A549 (cell line): Measurements from ENCODE around the gene STIM1. TPM values are rescaled to one million over a fixed set of nuclear protein-coding genes. Genes with fewer than 3 reads are reported as not detected.
"Not testable (repeated sequence)": the region's sequence is repeated elsewhere in the genome, so short reads cannot be mapped to it uniquely, and the experiment has no call there.

Source experiments
- ATAC-seq, 2 experiments: fragments of 200-7000 bp in 1 of 2; fragments of >200 bp in 1 of 2; cut with Nextera tagmentation in 1 of 2; cut with Tn5 transposase in 1 of 2; 3 replicates each; pipeline versions ENCODE4 v1.8.0 to v1.9.1; 2018 to 2020; ENCODE audit warnings: mild to moderate bottlenecking in 1 of 2, moderate library complexity in 1 of 2
- CTCF ChIA-PET: fragments of 300-600 bp; sonication (Branson Sonifier 250); formaldehyde crosslinking; extraction: SDS; loops from one replicate; lab custom pipeline; 2021; ENCODE audit warnings: antibody characterized with exemption, inconsistent platforms; lab: Yijun Ruan, JAX
- POLR2A ChIA-PET: fragments of 350-600 bp; formaldehyde crosslinking; extraction: SDS; loops from one replicate; lab custom pipeline; 2021; ENCODE audit warnings: antibody characterized with exemption, inconsistent platforms; lab: Yijun Ruan, JAX
- DNase-seq, 2 experiments: peaks; one replicate each; pipeline versions ENCODE4 v3.0.0 to v3.0.0-alpha.2; 2011 to 2016; ENCODE audit warnings: low read depth in 1 of 2, low spot score in 1 of 2
- FAIRE-seq: peaks from 2 replicates; lab custom pipeline; 2011; peaks lifted over from hg19 to GRCh38; lab: Jason Lieb, UNC
- H3K27ac ChIP-seq, 2 experiments: fragments of >200 bp; sonication (Bioruptor Twin); formaldehyde crosslinking; 3 replicates each; pipeline ENCODE4 v1.5.1; 2016 to 2017
- H3K4me1 ChIP-seq: fragments of >200 bp; sonication (Bioruptor Twin); formaldehyde crosslinking; 3 replicates; pipeline ENCODE4 v1.6.1; 2016
- H3K4me2 ChIP-seq: fragments of >200 bp; sonication (Bioruptor Twin); formaldehyde crosslinking; 3 replicates; pipeline ENCODE4 v1.6.1; 2016
- H3K4me3 ChIP-seq: fragments of >200 bp; sonication (Bioruptor Twin); formaldehyde crosslinking; 3 replicates; pipeline ENCODE4 v1.5.1; 2016
- H3K9me3 ChIP-seq: fragments of >200 bp; sonication (Bioruptor Twin); formaldehyde crosslinking; 3 replicates; pipeline ENCODE4 v1.6.1; 2016
- BHLHE40 ChIP-seq: IDR thresholded peaks from 2 replicates; pipeline ENCODE4 v1.6.1; 2012; ENCODE audit warnings: low read depth, low read length, inconsistent platforms
- CHD2 ChIP-seq: fragments of 150-350 bp; IDR thresholded peaks from 2 replicates; pipeline ENCODE4 v1.6.1; 2014; ENCODE audit warnings: low read length; ENCODE audit not compliant: partially characterized antibody
- FOXS1 ChIP-seq: fragments of 250-450 bp; sonication (Bioruptor Pico); IDR thresholded peaks from 2 replicates; pipeline ENCODE4 v1.5.0; 2020; ENCODE audit warnings: mild to moderate bottlenecking, moderate library complexity
- HEYL ChIP-seq: fragments of 250-450 bp; sonication (Bioruptor Pico); IDR thresholded peaks from 2 replicates; pipeline ENCODE4 v1.8.0; 2021; ENCODE audit warnings: mild to moderate bottlenecking, moderate library complexity
- HOXB13 ChIP-seq: fragments of 250-450 bp; sonication (Bioruptor Pico); IDR thresholded peaks from 2 replicates; pipeline ENCODE4 v1.5.0; 2020; ENCODE audit warnings: low read depth, mild to moderate bottlenecking, moderate library complexity
- MAZ ChIP-seq: fragments of 150-350 bp; IDR thresholded peaks from 2 replicates; pipeline ENCODE4 v1.6.1; 2014; ENCODE audit warnings: antibody characterized with exemption, low read depth, low read length, borderline replicate concordance
- RCOR1 ChIP-seq: fragments of 150-350 bp; IDR thresholded peaks from 2 replicates; pipeline ENCODE4 v1.6.1; 2014; ENCODE audit warnings: antibody characterized with exemption, low read length, low read depth
- RFX5 ChIP-seq: fragments of 450-650 bp; IDR thresholded peaks from 2 replicates; pipeline ENCODE4 v1.7.1; 2014; ENCODE audit warnings: antibody characterized with exemption, mild to moderate bottlenecking, moderate library complexity
- RNF2 ChIP-seq: fragments of 200-600 bp; sonication (generic); IDR thresholded peaks from 2 replicates; pipeline ENCODE4 v1.6.1; 2016; ENCODE audit warnings: low read depth, mild to moderate bottlenecking, antibody characterized with exemption, moderate library complexity, borderline replicate concordance
- SMC3 ChIP-seq: fragments of >200 bp; sonication (Bioruptor Twin); formaldehyde crosslinking; IDR thresholded peaks from 3 replicates; pipeline ENCODE4 v1.6.1; 2018; ENCODE audit warnings: inconsistent platforms
- TFCP2L1 ChIP-seq: fragments of 250-450 bp; sonication (Bioruptor Pico); IDR thresholded peaks from 2 replicates; pipeline ENCODE4 v1.5.0; 2021; ENCODE audit warnings: mild to moderate bottlenecking
- ZNF302 ChIP-seq: fragments of 250-450 bp; sonication (Bioruptor Pico); IDR thresholded peaks from 2 replicates; pipeline ENCODE4 v1.9.0; 2021; ENCODE audit warnings: inconsistent platforms, mild to moderate bottlenecking, moderate library complexity
- WGBS: methylation state at CpG from one replicate; pipeline ENCODE4 v1.1.6; 2017; ENCODE audit errors: missing lambda C conversion rate; 5-methylcytosine and 5-hydroxymethylcytosine counted together
- polyA plus RNA-seq, 4 experiments: library from polyadenylated mRNA; depleted of rRNA in 3 of 4; stranded (reverse); fragments of >200 nt; fragmentation: RNase III in 1 of 4; extraction: RNeasy Plus Mini Kit Qiagen cat#74134 plus additional on column Dnase treatment in 1 of 4; gene quantifications; 2 replicates in 3 of 4; 3 replicates in 1 of 4; pipeline ENCODE4 v1.2.3, GENCODE V29; 2011 to 2017
- TF ChIP-seq, protein P1 (sequence below): fragments of 150-350 bp; IDR thresholded peaks from 2 replicates; pipeline ENCODE4 v1.6.1; 2014; ENCODE audit warnings: low read depth, mild to moderate bottlenecking, low read length
- TF ChIP-seq, protein P2 (sequence below): fragments of >200 bp; sonication (Bioruptor Twin); formaldehyde crosslinking; IDR thresholded peaks from 3 replicates; pipeline ENCODE4 v1.5.1; 2016
- TF ChIP-seq, protein P3 (sequence below): fragments of >200 bp; sonication (Bioruptor Twin); formaldehyde crosslinking; IDR thresholded peaks from 3 replicates; pipeline ENCODE4 v1.6.1; 2016
- TF ChIP-seq, protein P4 (sequence below): IDR thresholded peaks from 2 replicates; pipeline ENCODE4 v1.6.1; 2012; ENCODE audit warnings: low read depth, borderline replicate concordance
- TF ChIP-seq, protein P5 (sequence below): fragments of >200 bp; sonication (Bioruptor Twin); formaldehyde crosslinking; IDR thresholded peaks from 2 replicates; pipeline ENCODE4 v1.6.1; 2016
- TF ChIP-seq, protein P6 (sequence below): fragments of 450-650 bp; IDR thresholded peaks from 2 replicates; pipeline ENCODE4 v1.6.1; 2014; ENCODE audit warnings: antibody characterized with exemption

The STIM1 gene
- polyA plus RNA-seq, 2 of the 4 experiments (the other 2 are of a cell fraction), result 35.2 to 38.7 TPM

DNA sequence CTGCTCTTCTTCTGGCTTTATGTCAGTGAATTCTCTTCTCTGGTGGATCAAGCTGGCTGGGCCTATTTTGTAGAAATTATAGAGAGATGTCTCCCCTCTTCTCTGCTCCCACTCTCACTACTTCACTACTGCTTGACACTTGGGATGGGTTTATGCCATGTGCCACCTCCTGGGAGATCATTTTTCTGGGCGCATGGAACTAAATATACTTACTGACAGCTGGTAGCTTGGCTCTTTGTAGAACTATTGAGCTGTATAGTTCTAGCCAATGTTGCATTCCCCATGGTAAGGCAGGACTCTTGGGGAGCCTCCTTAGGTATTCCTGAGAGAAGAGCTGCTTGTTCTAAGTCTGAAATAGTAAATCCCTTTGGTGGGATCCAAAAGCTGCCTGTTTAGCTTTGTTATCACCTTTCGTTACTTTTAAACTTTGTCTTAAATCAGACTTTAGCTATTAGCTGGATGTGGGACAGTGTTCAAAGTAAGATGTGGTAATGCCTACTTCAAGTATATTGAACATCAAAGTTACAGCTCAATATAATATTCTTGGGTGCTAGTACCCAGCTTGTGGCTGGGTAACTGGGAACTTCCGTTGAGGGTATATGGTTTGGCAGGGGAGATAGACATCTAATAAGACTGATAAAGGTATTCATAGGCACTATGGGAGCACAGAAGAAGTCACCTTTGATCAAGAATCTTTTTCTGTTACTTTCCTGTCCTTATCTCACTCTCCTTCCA is 151.6 kb downstream of the STIM1 start:
- Histone ChIP-seq H3K4me3 (no peak overlapping the region), H3K4me1 (no peaks in the 10 kb centered on the region), H3K9me3 (no peaks in the 10 kb centered on the region), H3K4me2 (no peak overlapping the region), H3K27ac (no peak overlapping the region)
- ChIA-PET CTCF (interaction anchor here (0.6 to 1.7 kb wide), 4 partner anchors 9 to 1487 kb away, joined by 3 to 6 read pairs (median 3); no protein-coding TSS in a partner anchor), POLR2A (no interaction called here)
- DNase-seq, result no peak
- no peak for FAIRE-seq
- TF ChIP-seq MAZ (no peak), RCOR1 (no peak), CHD2 (no peak), BHLHE40 (no peak), TFCP2L1 (CRISPR knock-in tag) (no peak), HOXB13 (CRISPR knock-in tag) (no peak), RFX5 (no peak), ZNF302 (CRISPR knock-in tag) (no peak), RNF2 (no peak), HEYL (CRISPR knock-in tag) (no peak)
- TF ChIP-seq, protein P1, sequence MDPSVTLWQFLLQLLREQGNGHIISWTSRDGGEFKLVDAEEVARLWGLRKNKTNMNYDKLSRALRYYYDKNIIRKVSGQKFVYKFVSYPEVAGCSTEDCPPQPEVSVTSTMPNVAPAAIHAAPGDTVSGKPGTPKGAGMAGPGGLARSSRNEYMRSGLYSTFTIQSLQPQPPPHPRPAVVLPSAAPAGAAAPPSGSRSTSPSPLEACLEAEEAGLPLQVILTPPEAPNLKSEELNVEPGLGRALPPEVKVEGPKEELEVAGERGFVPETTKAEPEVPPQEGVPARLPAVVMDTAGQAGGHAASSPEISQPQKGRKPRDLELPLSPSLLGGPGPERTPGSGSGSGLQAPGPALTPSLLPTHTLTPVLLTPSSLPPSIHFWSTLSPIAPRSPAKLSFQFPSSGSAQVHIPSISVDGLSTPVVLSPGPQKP, result no peak
- TF ChIP-seq, protein P2, sequence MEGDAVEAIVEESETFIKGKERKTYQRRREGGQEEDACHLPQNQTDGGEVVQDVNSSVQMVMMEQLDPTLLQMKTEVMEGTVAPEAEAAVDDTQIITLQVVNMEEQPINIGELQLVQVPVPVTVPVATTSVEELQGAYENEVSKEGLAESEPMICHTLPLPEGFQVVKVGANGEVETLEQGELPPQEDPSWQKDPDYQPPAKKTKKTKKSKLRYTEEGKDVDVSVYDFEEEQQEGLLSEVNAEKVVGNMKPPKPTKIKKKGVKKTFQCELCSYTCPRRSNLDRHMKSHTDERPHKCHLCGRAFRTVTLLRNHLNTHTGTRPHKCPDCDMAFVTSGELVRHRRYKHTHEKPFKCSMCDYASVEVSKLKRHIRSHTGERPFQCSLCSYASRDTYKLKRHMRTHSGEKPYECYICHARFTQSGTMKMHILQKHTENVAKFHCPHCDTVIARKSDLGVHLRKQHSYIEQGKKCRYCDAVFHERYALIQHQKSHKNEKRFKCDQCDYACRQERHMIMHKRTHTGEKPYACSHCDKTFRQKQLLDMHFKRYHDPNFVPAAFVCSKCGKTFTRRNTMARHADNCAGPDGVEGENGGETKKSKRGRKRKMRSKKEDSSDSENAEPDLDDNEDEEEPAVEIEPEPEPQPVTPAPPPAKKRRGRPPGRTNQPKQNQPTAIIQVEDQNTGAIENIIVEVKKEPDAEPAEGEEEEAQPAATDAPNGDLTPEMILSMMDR, result no peak
- TF ChIP-seq, protein P3, sequence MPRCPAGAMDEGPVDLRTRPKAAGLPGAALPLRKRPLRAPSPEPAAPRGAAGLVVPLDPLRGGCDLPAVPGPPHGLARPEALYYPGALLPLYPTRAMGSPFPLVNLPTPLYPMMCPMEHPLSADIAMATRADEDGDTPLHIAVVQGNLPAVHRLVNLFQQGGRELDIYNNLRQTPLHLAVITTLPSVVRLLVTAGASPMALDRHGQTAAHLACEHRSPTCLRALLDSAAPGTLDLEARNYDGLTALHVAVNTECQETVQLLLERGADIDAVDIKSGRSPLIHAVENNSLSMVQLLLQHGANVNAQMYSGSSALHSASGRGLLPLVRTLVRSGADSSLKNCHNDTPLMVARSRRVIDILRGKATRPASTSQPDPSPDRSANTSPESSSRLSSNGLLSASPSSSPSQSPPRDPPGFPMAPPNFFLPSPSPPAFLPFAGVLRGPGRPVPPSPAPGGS, result no peak
- TF ChIP-seq, protein P4, sequence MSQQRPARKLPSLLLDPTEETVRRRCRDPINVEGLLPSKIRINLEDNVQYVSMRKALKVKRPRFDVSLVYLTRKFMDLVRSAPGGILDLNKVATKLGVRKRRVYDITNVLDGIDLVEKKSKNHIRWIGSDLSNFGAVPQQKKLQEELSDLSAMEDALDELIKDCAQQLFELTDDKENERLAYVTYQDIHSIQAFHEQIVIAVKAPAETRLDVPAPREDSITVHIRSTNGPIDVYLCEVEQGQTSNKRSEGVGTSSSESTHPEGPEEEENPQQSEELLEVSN, result no peak
- TF ChIP-seq, protein P5, sequence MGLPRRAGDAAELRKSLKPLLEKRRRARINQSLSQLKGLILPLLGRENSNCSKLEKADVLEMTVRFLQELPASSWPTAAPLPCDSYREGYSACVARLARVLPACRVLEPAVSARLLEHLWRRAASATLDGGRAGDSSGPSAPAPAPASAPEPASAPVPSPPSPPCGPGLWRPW, result no peak
- TF ChIP-seq, protein P6, sequence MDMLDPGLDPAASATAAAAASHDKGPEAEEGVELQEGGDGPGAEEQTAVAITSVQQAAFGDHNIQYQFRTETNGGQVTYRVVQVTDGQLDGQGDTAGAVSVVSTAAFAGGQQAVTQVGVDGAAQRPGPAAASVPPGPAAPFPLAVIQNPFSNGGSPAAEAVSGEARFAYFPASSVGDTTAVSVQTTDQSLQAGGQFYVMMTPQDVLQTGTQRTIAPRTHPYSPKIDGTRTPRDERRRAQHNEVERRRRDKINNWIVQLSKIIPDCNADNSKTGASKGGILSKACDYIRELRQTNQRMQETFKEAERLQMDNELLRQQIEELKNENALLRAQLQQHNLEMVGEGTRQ, result no peak
- no peak for ATAC-seq
- 87% methylated on average over 3 of the region's 3 CpGs for WGBS

DNA sequence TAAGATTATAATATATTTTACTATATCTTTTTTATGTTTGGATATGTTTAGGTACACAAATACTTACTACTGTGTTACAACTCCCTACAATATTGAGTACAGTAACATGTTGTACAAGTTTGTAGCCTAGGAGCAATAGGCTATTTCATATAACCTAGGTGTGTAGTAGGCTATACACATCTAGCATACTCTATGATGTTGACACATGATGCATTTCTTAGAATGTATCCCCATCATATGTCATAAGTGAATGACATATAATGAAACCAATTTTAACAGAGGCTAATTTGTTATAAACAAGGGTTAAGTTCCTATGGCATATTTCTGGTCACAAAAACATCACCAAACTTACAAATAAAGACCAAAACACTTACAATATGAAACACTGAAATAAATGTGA is 152.7 kb downstream of the STIM1 start:
- POLR2A ChIA-PET, result no interaction called here
- ATAC-seq, result no peak

DNA sequence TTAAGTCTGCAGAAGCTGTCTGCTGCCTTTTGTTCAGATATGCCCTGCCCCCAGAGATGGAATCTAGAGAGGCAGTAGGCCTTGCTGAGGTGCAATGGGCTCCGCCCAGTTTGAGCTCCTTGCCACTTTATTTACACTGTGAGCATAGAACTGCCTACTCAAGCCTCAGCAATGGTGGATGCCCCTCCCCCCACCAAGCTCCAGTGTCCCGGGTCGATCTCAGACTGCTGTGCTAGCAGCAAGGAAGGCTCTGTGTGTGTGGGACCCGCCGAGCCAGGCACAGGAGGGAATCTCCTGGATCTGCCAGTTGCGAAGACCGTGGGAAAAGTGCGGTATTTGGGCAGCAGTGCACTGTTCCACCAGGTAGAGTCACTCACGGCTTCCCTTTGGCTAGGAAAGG is 161.1 kb downstream of the STIM1 start:
- POLR2A ChIA-PET, ATAC-seq, FAIRE-seq, H3K4me2 ChIP-seq, DNase-seq, H3K4me3 ChIP-seq, H3K27ac ChIP-seq, H3K4me1 ChIP-seq, H3K9me3 ChIP-seq: not testable (repeated sequence)
- CTCF ChIA-PET, result interaction anchor here (1.2 kb wide), 1 partner anchor 57 kb away, joined by 3 read pairs; no protein-coding TSS in a partner anchor
- WGBS, result 76% methylated on average over 9 of the region's 9 CpGs

More for the DNA sequence above, 152.7 kb downstream of the STIM1 start:
- no peak overlapping the region for H3K4me2 ChIP-seq
- no peak for TF ChIP-seq RFX5
- TF ChIP-seq SMC3, result no peak
- no peak for TF ChIP-seq FOXS1 (CRISPR knock-in tag)
- TF ChIP-seq, all 56 proteins: peak for 0
- Histone ChIP-seq H3K4me1 (no peaks in the 10 kb centered on the region), H3K27ac (no peak overlapping the region), H3K9me3 (no peaks in the 10 kb centered on the region), H3K4me3 (no peak overlapping the region)
- no peak for FAIRE-seq
- CTCF ChIA-PET, result interaction anchor here (1.4 to 1.7 kb wide), 2 partner anchors 10 to 154 kb away, joined by 3 to 6 read pairs; no protein-coding TSS in a partner anchor
- DNase-seq, result no peak
